NOMO-1 (cell line): ENCODE measurements around the gene THRAP3.
"Not testable (repeated sequence)": the region's sequence is repeated elsewhere in the genome, so short reads cannot be mapped to it uniquely, and the experiment has no call there.

Experiments used
- DNase-seq, 2 experiments: peaks; one replicate each; lab custom pipeline; 2025; ENCODE audit not compliant: unreplicated experiment in 2 of 2; lab: John Stamatoyannopoulos, UW

The THRAP3 gene

DNA sequence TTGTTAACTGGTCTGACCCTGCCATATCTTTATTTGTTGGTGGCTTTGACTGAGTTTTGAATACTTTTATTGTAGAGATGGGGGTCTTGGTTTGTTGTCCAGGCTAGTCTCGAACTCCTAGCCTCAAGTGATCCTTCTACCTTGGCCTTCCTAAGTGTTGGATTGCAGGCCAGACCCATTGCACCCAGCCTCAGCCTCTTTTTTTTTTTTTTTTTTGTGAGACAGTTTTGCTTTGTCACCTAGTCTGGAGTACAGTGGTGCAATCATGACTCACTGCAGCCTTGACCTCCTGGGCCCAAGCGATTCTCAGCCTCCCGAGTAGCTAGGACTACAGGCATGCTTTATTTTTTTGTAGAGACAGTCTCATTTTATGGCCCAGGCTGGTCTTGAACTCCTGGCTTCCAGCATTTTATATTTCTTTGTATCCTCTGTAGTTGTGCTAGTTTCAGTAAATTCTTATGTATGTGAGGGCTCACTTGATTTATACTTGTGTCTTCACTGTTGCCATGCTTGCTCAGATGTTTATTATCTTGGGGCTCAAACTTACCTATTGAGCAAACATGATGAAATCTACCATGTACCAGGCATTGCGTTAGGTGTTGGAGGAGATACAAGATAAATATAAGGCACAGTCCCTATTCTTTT lies 24.1 kb downstream of the THRAP3 start:
- peak; percentile 85 to 89 for DNase-seq

DNA sequence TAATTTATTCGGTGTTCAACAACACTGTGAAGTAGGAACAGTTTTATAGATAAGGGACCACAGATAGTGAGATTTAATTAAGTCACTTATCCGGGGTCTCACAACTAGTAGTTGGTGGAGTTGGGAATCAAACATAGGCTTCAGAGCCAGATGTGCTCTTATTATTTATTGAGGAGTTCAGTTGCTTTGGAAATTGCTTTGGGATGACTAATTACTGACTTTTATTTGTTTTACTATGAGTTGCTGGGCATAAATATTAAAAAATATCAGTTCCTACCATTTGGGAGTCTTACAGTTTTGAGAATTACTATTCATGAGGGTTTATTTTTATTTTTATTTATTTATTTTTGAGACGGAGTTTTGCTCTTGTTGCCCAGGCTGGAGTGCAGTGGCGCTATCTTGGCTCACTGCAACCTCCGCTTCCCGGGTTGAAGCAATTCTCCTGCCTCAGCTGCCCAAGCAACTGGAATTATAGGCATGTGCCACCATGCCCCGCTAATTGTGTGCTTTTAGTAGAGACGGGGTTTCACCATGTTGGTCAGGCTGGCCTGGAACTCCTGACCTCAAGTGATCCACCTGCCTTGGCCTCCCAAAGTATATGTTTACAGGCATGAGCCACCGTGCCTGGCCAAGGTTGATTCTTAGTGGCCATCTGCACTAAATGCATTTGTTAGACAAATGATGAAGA lies 27.7 kb downstream of the THRAP3 start:
- no peak for DNase-seq

DNA sequence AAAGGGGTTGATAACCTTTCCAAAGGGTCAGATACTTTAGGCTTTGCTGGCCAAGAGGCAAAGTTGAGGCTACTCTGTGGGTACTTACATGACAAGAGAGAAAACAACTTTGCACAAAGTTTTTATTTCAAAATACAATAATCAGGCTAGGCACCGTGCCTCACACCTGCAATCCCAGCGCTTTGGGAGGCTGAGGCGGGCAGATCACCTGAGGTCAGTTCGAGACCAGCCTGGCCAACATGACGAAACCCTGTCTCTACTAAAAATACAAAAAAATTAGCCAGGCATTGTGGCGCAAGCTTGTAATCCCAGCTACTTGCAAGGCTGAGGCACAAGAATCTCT lies 28.2 kb downstream of the THRAP3 start:
- not testable (repeated sequence) for DNase-seq

DNA sequence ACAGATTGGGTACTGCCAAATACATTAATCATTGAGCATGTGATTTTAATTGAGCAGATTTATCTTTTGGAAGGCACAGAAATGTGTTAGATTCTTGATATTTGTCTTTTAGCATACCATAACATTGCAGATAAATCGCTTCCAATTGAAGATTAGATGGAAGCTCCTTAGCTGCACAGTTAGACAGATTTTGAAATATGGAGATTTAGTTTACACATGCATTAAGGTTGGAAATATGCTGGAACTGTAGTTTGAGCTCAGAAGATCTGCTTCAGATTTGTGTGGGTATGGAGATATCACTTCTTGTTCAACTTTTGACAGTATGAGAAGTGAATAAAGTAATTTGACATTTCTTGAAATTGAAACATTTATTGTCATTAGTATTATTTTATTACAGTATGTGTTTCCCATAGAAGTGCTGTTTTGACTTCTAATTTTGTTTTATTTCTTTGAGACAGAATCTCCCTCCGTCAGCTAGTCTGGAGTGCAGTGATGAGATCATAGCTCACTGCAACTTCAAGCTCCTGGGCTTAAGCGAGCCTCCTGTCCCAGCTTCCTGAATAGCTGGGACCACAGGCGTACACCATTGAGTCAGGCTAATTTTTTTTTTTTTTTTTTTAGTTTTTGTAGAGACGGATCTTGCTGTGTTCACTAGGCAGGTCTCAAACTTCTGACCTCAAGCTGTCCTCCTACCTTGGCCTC lies 29.1 kb downstream of the THRAP3 start:
- no peak for DNase-seq

DNA sequence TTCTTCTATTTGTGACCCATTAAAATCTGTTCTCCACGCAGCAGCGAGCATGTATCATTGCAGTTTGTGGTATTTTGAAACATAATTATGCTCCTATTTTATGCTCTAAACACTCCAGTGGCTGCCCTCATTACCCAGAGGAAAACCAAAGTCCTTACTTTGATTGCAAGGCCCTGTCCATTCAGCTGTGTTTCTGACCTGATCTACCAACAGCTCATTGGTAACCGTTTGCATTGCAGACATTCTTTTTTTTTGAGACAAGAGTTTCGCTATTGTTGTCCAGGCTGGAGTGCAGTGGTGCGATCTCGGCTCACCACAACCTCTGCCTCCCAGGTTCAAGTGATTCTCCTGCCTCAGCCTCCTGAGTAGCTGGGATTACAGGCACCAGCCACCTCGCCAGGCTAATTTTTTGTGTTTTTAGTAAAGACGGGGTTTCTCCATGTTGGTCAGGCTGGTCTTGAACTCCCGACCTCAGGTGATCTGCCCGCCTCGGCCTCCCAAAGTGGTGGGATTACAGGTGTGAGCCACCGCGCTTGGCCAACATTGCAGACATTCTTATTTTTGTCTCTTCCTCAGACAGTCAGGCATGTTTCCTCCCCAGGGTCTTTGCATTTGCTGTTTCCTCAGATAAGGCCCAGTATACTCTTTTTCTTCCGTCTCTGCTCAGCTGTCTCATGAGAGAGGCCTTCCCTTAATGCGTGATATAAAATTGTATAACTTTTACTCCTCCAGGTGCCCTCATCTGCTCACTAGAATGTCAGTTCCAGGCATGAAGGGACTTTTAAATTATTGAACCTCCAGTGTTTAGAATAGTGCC lies 32.5 kb downstream of the THRAP3 start:
- no peak for DNase-seq

DNA sequence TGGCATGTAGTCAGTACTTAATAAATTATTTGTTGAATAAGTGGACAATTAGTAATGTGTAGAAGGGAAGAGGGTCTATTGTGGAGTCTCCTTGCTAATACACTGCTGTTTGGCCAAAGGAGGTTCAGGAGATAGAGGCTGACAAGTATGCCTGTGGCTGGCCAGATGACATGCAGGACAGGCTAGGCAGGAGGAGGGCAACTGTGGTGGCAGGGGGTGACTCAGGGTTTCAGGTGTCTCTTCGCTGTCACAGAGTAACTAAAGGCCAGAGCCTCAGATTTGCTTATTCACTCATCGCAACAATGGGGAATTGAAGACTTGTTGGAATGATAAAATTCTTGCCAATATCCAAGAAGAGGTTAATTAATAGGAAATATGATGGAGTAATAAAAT lies 33.1 kb downstream of the THRAP3 start:
- no peak for DNase-seq

DNA sequence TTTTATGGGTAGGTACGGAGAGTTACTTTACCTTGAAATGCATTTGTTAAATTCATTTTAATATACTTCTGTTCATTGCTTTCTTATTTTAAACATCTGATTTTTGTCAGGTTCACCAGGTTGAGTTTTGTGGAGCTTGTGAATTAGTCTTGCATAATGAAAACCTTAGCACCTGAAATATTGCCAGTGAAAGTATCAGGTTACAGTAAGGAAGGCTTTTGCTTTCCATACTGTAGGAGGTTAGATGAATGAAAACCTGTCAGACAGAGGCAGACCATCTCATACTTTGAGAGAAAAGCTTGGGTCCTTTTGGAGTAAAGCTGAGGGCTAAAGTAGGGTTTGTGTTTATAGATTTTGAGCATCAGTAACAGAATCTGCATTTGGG lies 34.7 kb downstream of the THRAP3 start:
- no peak for DNase-seq

DNA sequence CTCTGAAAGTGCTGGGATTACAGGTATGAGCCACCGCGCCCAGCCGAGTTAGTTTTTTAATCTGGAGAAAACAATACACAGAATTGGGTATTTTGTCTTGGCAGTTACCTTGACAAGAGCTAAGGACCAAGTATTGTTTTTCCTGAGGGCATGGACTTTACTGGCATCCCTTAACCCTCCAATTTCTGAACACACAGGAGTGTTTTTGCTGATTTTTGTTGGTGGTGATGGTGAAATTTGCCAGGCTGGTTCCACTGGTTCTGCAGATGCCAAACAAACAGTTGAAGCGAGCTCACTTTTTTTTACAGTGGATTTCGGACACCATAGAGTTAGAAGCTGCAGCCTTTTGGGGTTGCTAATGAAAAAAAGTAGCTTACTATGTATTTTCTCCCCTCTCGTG lies 44.7 kb downstream of the THRAP3 start:
- no peak for DNase-seq

DNA sequence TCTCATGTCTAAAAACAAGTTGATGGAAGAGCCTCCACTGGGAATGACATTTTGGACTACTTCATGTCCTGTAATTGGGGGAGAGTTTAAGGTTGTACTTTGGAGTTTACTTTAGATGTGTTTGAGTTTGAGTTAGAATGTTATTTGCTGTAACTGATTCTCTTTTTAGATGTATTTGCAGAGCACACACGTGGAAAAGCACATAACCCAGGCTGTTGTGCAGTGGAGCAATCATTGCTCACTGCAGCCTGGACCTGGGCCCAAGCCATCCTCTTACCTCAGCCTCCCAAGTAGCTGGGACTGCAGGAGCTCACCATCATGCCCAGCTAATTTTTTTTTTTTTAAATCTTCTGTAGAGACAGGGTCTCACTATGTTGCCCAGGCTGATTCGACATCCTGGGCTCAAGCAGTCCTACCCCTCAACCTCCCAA lies 45.2 kb downstream of the THRAP3 start:
- no peak for DNase-seq

DNA sequence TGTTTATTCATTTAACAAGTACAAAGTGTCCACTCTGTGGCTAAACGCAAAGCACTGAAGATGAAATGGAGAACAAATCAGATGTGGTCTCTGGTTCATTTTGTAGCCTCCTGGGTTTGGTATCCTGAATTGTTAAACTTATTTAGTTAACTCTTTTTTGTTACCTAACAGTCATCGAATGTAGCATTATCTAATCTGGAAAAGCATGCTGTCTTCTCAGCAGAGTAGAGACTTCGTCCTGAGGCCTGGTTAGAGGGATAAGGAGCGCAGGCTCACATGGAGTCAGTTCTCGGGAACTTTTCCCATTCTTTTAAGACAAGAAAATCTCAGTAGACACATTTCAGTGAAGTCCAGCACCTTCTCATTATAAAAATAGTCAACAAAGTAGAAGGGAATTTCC lies 48.8 kb downstream of the THRAP3 start:
- no peak for DNase-seq

DNA sequence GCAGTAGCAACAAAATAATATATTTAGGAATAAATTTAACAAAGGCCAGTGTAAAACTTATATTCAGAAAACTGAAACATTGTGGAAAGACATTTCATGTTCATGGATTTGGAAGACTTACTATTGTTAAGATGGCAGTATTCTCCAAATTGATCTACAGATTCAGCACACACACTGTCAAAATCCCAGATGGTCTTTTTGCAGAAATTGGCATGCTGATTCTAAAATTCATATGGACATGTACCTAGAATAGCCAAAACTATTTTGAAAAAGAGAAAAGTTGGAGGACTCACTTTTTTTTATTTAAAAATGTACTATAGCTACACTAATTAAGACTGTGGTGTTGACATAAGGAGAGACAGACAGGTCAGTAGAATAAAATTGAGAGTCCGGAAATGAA lies 50.0 kb downstream of the THRAP3 start:
- no peak for DNase-seq

DNA sequence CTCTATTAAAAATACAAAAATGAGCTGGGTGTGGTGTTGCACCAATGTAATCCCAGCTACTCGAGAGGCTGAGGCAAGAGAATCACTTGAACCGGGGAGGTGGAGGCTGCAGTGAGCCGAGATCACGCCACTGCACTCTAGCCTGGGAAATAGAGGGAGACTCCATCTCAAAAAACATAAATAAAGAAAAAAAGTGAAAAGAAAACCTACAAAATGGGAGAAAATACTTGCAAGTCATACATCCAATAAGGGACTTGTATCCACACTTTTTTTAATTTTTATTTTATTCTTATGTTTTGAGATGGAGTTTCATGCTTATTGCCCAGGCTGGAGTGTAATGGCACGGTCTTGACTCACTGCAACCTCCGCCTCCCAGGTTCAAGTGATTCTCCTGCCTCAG lies 52.4 kb downstream of the THRAP3 start:
- DNase-seq, result no peak

DNA sequence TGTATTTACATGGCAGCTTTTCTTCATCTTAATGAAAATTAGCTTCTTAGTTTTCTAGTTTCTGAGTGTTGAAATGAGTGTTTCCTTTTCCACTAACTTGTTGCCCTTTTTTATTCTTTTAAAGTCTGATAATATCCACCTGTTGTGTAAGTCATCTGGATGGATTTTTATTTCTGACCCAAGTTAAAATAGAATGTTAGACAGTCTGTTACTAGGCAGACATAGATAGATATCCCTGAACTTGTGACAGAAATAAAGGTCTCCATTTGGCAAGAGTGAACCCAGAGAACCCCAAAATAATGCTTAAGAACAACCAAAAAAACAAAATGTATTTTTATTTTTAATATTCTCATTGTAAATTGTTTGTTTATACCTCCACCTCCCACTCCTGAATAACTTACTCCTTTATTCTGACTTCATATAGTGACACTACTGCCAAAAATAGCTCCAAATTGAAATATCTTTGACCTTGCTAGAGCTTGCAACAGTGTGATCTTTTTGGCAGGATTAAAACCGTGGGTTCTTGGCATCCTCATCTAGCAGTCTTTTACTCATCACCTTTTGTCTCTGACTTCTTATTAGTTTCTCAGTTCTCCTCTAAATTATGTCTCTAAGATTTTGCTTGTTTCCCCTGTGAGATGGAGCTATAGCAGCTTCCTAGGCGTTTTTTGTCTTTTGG lies 55.0 kb downstream of the THRAP3 start:
- no peak for DNase-seq

DNA sequence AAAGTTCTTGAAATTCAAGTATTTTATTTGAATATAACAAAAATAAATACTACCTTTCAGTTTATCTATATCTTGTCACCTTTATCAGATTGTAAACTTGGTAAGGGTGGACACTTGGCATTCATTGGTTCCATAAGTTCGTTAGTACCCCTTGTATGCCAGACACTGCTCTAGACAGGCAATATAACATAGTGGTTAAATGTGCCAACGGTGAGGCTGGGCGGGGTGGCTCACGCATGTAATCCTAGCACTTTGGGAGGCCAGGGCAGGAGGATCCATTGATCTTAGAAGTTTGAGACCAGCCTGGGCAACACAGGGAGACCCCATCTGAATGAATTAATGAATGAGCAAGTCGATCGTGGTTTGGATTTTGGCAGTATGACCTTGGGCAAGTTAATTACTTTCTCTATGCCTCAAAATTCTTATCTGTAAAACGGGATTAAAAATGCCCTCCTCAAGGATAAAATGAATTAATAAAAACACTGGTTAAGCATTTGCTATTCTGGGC lies 55.6 kb downstream of the THRAP3 start:
- DNase-seq, result no peak

DNA sequence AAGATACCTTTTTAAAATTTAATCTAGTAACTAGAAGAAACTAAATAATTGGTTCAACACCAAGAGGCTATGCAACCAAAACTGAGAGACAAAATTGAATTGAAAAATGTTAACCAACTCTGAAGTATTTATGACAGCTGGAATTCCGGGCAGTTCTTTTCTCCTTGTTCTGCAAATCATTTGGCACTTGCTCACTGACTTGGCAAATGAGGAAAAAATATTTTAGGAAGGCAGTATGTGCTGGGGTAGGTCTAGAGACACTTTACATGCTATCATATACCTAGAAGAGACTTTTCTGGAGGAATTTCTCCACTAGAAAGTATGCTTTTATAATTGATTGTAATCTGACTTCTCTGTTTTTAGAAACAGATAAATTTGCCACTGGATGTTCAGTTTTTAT lies 59.8 kb downstream of the THRAP3 start:
- no peak for DNase-seq

DNA sequence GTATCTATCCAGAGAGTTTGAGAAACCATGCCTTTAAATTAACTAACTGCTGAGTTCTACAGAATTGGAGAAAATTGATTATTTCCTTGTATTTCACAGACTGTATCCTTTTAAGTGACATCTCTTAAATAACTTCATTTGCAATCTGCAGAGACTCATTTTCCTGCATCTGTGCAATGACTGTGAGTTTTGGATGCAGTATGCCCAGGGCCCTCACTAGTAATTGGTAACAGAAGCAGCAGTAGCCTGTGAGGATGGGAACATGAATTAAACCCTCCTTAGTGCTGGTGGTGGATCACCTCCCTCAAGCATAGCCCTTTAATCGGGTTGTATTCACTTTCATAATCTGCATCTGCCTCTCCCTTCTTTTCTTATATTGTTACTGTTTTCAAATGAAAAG lies 60.3 kb downstream of the THRAP3 start:
- DNase-seq, result no peak

DNA sequence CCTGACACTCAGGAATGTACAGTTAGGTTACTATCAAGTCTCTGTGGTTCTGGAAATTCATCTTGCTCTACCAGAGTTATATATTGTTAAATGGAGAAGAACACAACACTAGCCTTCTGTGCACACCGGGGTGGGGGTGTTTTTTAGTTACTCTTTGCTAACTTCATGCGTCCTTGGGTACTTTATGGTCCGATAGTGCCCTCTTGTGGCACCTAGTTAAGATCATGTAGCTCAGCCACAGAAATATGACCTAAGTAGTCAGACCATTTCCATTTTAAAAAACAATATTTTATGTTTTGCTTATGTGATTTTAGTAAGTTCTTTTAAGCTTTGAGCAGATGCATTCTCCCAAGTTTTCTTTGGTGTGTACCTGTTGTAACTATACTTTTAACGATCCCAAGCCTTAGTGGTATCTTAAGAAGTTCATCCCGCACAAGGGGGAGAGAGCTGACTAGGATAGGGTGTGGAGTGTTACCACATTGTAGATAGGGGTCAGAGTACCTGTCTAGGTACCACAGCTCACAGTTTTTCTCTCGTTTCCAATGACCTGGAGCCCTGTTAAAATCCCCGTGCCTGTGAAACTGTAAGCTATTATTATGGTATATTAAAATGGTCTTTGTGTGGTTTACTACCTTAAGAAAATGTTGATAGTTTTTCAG lies 61.3 kb downstream of the THRAP3 start:
- DNase-seq, result peak; percentile 57 to 74

DNA sequence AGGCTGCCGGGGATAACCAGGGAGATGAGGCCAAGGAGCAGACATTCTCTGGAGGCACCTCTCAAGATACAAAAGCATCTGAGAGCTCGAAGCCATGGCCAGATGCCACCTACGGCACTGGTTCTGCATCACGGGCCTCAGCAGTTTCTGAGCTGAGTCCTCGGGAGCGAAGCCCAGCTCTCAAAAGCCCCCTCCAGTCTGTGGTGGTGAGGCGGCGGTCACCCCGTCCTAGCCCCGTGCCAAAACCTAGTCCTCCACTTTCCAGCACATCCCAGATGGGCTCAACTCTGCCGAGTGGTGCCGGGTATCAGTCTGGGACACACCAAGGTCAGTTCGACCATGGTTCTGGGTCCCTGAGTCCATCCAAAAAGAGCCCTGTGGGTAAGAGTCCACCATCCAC lies 62.6 kb downstream of the THRAP3 start:
- no peak for DNase-seq

DNA sequence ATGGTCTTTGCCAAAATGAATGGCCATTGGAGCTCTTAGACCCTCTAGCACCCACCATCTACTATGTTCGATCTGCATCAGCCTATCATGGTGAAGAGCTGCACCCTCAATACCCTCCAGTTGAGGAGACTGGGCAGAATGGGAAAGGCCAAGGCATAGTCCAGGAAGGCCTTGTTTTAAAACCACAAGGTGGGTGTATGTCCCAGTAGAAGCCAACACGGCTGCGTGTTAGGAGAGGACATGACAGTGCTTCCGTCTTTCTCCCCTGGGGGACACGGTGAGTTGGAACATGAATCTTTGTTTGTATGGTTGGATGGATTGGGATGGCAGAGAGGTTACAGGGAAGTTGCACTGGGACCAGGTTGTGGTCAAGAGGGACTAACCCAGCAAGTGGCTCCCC lies 63.4 kb downstream of the THRAP3 start:
- DNase-seq, result no peak

DNA sequence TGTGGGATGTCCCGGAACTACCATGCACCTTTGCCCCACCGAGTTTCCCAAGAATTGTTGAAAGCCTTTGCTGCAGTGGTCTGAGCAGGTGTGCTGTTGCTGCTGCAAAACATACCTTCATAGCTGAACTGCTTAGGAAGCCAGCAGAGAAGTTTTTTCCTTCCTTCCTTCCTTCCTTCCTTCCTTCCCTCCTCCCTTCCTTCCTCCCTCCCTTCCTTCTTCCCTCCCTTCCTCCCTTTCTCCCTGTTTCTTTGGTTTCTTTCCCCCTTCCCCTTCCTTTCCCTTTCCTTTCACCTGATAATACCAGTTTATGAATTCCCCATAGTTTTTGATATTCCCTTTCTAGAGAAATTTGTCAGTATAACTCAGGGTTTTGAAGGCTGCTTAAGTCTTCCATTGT lies 71.1 kb downstream of the THRAP3 start:
- DNase-seq, result no peak
